Spleen (tissue), 7 donors: Measurements from ENCODE around the gene HMGCLL1.

ENCODE experiments used
- CTCF ChIP-seq, 11 experiments: fragments of 200-600 bp in 7 of 11; fragments of 450-650 bp in 4 of 11; sonication (generic) in 4 of 11; IDR thresholded peaks in 8 of 11; conservative IDR thresholded peaks in 3 of 11; 1 replicate in 7 of 11; 2 replicates in 4 of 11; pipeline versions ENCODE4 v1.4.0 to v1.8.0; 2016 to 2021; ENCODE audit warnings: antibody characterized with exemption in 11 of 11, inconsistent platforms in 4 of 11, mild to moderate bottlenecking in 1 of 11
- POLR2A ChIP-seq, 3 donors: fragments of 450-650 bp; IDR thresholded peaks; one replicate each; pipeline ENCODE4 v1.5.1; 2017; ENCODE audit warnings: antibody characterized with exemption in 3 of 3, mild to moderate bottlenecking in 1 of 3
- donor health status: DM: no; HTN: no; CAD: no; lungs with moderate emphysema.
- donor health status: DM: no; HTN: no; CAD: no.
- donor health status: DM: no; HTN: no; CAD: no.

GRCh38 chr6:55604021-55604420 lies 25.0 kb upstream of the HMGCLL1 start:
- TF ChIP-seq CTCF (IDR thresholded peaks at IDR 0.05 in 8 of 11, conservative IDR thresholded peaks at IDR 0.05 in 3 of 11) (no peak), POLR2A (IDR thresholded peaks at IDR 0.05) (no peak)
